Measurements from ENCODE around the gene TPD52L2. TPM values are rescaled to one million over a fixed set of nuclear protein-coding genes. Genes with fewer than 3 reads are reported as not detected.
"Not testable (repeated sequence)": the region's sequence is repeated elsewhere in the genome, so short reads cannot be mapped to it uniquely, and the experiment has no call there.

Gene TPD52L2
- total and polyA plus RNA-seq, 8 donors, result 42.0 to 75.6 (median 52.9) TPM

DNA sequence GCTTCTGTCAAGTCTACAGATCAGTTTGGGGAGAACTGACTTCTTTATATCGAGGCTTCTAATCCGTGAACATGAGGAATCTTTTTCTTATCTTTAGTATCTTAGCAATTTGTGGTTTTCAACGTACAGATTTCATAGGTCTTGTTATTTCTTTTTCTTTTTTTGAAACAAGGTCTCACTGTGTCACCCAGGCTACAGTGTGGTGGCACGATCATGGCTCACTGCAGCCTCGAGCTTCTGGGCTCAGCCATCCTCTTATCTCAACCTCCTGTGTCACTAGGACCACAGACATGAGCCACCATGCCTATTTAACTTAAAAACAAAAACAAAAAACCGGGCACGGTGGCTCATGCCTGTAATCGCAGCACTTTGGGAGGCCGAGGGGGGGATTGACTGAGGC lies 59.2 kb downstream of the TPD52L2 start:
- Histone ChIP-seq H3K4me1 (peaks cover 0 to 16% (median 0%) of the 10 kb centered on the region in 4 donors), H3K27ac (no peak overlapping the region), H3K27me3 (no peaks in the 10 kb centered on the region), H3K36me3 (peaks cover 34 to 68% (median 47%) of the 10 kb centered on the region in 4 donors), H3K4me3 (no peak overlapping the region), H3K9me3 (no peaks in the 10 kb centered on the region)
- DNase-seq, result no peak
- WGBS, 5 donors, result 67 to 79% (median 74%) methylated on average over 9 of the region's 9 CpGs
- intact Hi-C loops (cut with DNase I; ENCODE audit: low total_unique reads), result no loop called here
- TF ChIP-seq CTCF (IDR thresholded peaks at IDR 0.05) (no peak), POLR2AphosphoS5 (IDR thresholded peaks at IDR 0.05) (no peak), POLR2A (IDR thresholded peaks at IDR 0.05) (no peak), EP300 (IDR thresholded peaks at IDR 0.05) (no peak)

DNA sequence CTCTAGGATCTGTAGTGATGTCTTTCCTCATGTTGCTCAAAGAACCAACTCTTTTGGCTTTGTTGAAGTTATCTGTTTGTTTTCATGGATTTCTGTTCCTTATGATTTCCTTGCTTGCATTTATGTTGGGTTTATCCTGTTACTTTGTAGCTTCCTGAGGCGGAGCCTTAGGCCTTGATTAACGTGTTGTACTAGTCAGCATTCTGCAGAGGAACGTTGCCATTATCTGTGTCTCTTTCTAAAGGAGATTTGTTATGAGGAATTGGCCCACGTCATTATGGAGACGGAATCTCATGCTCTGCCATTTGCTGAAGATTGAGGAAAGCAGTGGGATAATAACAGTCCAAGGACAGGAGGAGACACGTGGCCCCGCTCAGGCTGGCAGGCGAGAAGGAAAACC lies 61.2 kb downstream of the TPD52L2 start:
- no peak overlapping the region for H3K4me3 ChIP-seq
- intact Hi-C loops (cut with DNase I; ENCODE audit: low total_unique reads), result no loop called here
- no peak overlapping the region for H3K27ac ChIP-seq
- no peak for DNase-seq
- no peaks in the 10 kb centered on the region for H3K9me3 ChIP-seq
- 60 to 75% (median 71%) methylated on average over 6 to 8 of the region's 8 CpGs for whole genome bisulfite sequencing, 5 donors
- H3K4me1 ChIP-seq, result peaks cover 6 to 24% (median 11%) of the 10 kb centered on the region in 4 donors
- peaks cover 45 to 72% (median 56%) of the 10 kb centered on the region in 4 donors for H3K36me3 ChIP-seq
- TF ChIP-seq POLR2A (IDR thresholded peaks at IDR 0.05), result no peak
- no peak for TF ChIP-seq CTCF (IDR thresholded peaks at IDR 0.05)
- no peak for TF ChIP-seq POLR2AphosphoS5 (IDR thresholded peaks at IDR 0.05)
- no peak for TF ChIP-seq EP300 (IDR thresholded peaks at IDR 0.05)
- no peaks in the 10 kb centered on the region for H3K27me3 ChIP-seq

DNA sequence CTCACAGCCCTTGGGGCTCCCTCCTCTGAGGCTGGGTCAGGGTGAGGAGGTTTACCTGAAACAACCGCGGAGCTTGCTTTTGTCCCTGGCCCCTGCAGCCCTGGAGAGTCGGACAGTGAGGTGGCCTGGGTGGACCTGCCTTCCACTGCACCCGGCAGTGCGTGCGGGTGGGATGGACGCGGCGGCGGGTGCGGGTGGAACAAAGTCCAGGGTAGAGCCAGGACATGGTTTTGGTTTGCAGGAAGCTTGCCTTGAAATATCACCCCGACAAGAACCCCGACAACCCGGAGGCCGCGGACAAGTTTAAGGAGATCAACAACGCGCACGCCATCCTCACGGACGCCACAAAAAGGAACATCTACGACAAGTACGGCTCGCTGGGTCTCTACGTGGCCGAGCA lies 64.0 kb downstream of the TPD52L2 start:
- no peaks in the 10 kb centered on the region for H3K27me3 ChIP-seq
- H3K9me3 ChIP-seq, result no peaks in the 10 kb centered on the region
- H3K4me1 ChIP-seq, result peaks cover 6 to 22% (median 17%) of the 10 kb centered on the region in 4 donors
- no peak for DNase-seq
- intact Hi-C loops (cut with DNase I; ENCODE audit: low total_unique reads), result no loop called here
- TF ChIP-seq CTCF (IDR thresholded peaks at IDR 0.05) (no peak), EP300 (IDR thresholded peaks at IDR 0.05) (no peak), POLR2A (IDR thresholded peaks at IDR 0.05) (no peak), POLR2AphosphoS5 (IDR thresholded peaks at IDR 0.05) (no peak)
- H3K36me3 ChIP-seq, result peaks cover 60 to 82% (median 74%) of the 10 kb centered on the region in 4 donors
- 96 to 98% (median 96%) methylated on average over 21 to 26 of the region's 26 CpGs for WGBS, 5 donors
- no peak overlapping the region for H3K27ac ChIP-seq
- no peak overlapping the region for H3K4me3 ChIP-seq

DNA sequence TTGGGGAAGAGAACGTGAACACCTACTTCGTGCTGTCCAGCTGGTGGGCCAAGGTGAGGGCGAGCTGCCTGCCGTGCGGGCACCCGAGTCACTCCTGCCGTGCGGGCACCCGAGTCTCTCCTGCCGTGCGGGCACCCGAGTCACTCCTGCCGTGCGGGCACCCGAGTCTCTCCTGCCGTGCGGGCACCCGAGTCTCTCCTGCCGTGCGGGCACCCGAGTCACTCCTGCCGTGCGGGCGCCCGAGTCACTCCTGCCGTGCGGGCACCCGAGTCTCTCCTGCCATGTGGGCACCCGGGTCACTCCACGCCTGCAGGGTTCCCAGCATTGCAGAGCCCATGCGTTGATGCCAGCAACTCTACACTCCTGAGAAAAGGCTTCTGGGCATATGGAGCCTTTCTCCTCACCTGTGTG lies 64.4 kb downstream of the TPD52L2 start:
- H3K9me3 ChIP-seq; H3K4me3 ChIP-seq; intact Hi-C loops (cut with DNase I; ENCODE audit: low total_unique reads); DNase-seq; H3K27ac ChIP-seq; H3K27me3 ChIP-seq: not testable (repeated sequence)
- 93 to 97% (median 95%) methylated on average over 28 to 31 of the region's 31 CpGs for WGBS, 5 donors
- peaks cover 6 to 21% (median 17%) of the 10 kb centered on the region in 4 donors for H3K4me1 ChIP-seq
- peaks cover 61 to 86% (median 77%) of the 10 kb centered on the region in 4 donors for H3K36me3 ChIP-seq

- intact Hi-C loops (cut with DNase I; ENCODE audit: low total_unique reads), result no loop called here
- TF ChIP-seq POLR2AphosphoS5 (IDR thresholded peaks at IDR 0.05) (peak in 1 of 3 donors; percentile 57), EP300 (IDR thresholded peaks at IDR 0.05) (no peak)
- no peaks in the 10 kb centered on the region for H3K9me3 ChIP-seq
- H3K4me3 ChIP-seq, result peak overlapping the region in 1 of 4 donors; percentile 9
- DNase-seq, result peak; percentile 38 to 95
- H3K36me3 ChIP-seq, result peaks cover 76 to 95% (median 91%) of the 10 kb centered on the region in 4 donors
- 38 to 80% (median 60%) methylated on average over 24 to 37 of the region's 37 CpGs for WGBS, 5 donors
- peaks cover 6 to 21% (median 17%) of the 10 kb centered on the region in 4 donors for H3K4me1 ChIP-seq
- no peaks in the 10 kb centered on the region for H3K27me3 ChIP-seq
- peak overlapping the region; percentile 29 to 64 (median 46) for H3K27ac ChIP-seq
Observed at GRCh38 chr20:63930971-63931553, 66.0 kb downstream of the TPD52L2 start.

Measured in stomach (tissue), 9 donors.